GM19324 (cell line): ENCODE data around the gene RAB13.

Source experiments
- ATAC-seq: cut with Tn5 transposase; IDR thresholded peaks from one replicate; pipeline ENCODE4 v1.9.1; 2021; ENCODE audit warnings: mild to moderate bottlenecking, moderate library complexity; ENCODE audit not compliant: unreplicated experiment, low FRiP score

Gene RAB13

GRCh38 chr1:153958111-153958960 is 27.8 kb downstream of the RAB13 start, which contains the start of gene CRTC2:
CRTC2 (minus strand) TSS chr1:153958612; CDS start chr1:153958497, 115 bp downstream.
- ATAC-seq = peak; percentile 65

GRCh38 chr1:153957744-153958110 is 28.4 kb downstream of the RAB13 start:
- peak; percentile 12 for ATAC-seq

GRCh38 chr1:153956997-153957715 is 29.0 kb downstream of the RAB13 start:
- no peak for ATAC-seq

GRCh38 chr1:153954826-153955225 is 31.3 kb downstream of the RAB13 start:
- ATAC-seq = no peak

GRCh38 chr1:153953859-153954365 is 32.2 kb downstream of the RAB13 start:
- no peak for ATAC-seq

GRCh38 chr1:153951801-153952200 is 34.3 kb downstream of the RAB13 start:
- no peak for ATAC-seq

GRCh38 chr1:153951183-153951582 is 35.0 kb downstream of the RAB13 start:
- ATAC-seq = no peak

GRCh38 chr1:153946622-153947241 is 39.4 kb downstream of the RAB13 start, which contains the start of gene DENND4B:
DENND4B (minus strand) TSS chr1:153946718; CDS start chr1:153944374, 2,344 bp downstream.
- peak; percentile 67 for ATAC-seq

- peak; percentile 76 for ATAC-seq
Observed at GRCh38 chr1:153945795-153946621, 40.1 kb downstream of the RAB13 start.

GRCh38 chr1:153945131-153945794 is 40.9 kb downstream of the RAB13 start:
- ATAC-seq = no peak

GRCh38 chr1:153944827-153945117 is 41.4 kb downstream of the RAB13 start:
- ATAC-seq = no peak

- ATAC-seq = no peak
Observed at GRCh38 chr1:153944005-153944826, 41.9 kb downstream of the RAB13 start.

- no peak for ATAC-seq
Observed at GRCh38 chr1:153942766-153943549, 43.2 kb downstream of the RAB13 start.

GRCh38 chr1:153941826-153942725 is 44.1 kb downstream of the RAB13 start:
- no peak for ATAC-seq

- ATAC-seq = no peak
Observed at GRCh38 chr1:153940756-153941155, 45.4 kb downstream of the RAB13 start.

GRCh38 chr1:153939476-153939875 is 46.7 kb downstream of the RAB13 start:
- ATAC-seq = no peak

- no peak for ATAC-seq
Observed at GRCh38 chr1:153938996-153939395, 47.1 kb downstream of the RAB13 start.
